ENCODE measurements around the gene CKS1B. TPM values are rescaled to one million over a fixed set of nuclear protein-coding genes. Genes with fewer than 3 reads are reported as not detected.

Gene CKS1B
- total RNA-seq, 2 experiments from 2014 or later: 204 to 230 TPM

- ChIA-PET CTCF (ENCODE audit: unreplicated experiment) (no interaction called here), POLR2A (no interaction called here)
- Histone ChIP-seq H3K4me1 (ENCODE audit: insufficient read depth, low read length, poor library complexity, severe bottlenecking) (no peaks in the 10 kb centered on the region), H3K27ac (ENCODE audit: low read depth, low read length, poor library complexity, severe bottlenecking) (no peak overlapping the region), H3K4me2 (ENCODE audit: low read length) (no peak overlapping the region), H4K20me1 (ENCODE audit: insufficient read depth, low read length) (no peaks in the 10 kb centered on the region), H3K9me3 (ENCODE audit: low read length) (no peaks in the 10 kb centered on the region), H3K9me2 (ENCODE audit: insufficient read depth, low read length) (no peaks in the 10 kb centered on the region), H3K36me3 (ENCODE audit: insufficient read depth, low read length) (peaks cover 78% of the 10 kb centered on the region), H3K4me3 (ENCODE audit: low read depth, low read length, poor library complexity, severe bottlenecking) (no peak overlapping the region), H2AFZ (ENCODE audit: low read length) (no peak overlapping the region), H3K79me2 (ENCODE audit: insufficient read depth, low read depth, low read length) (no peaks in the 10 kb centered on the region)
- intact Hi-C loops (cut with micrococcal nuclease; ENCODE audit: unreplicated experiment): no loop called here
- no peak for TF ChIP-seq EZH2phosphoT487 (IDR thresholded peaks at IDR 0.05; ENCODE audit: borderline replicate concordance, low read depth, low read length)
- TF ChIP-seq CTCF (conservative IDR thresholded peaks at IDR 0.05; ENCODE audit: low read length): no peak
- BruUV-seq (replicated peaks): no TSS peak
- DNase-seq (ENCODE audit: low spot score): no peak
Observed at GRCh38 chr1:154926201-154926600, 48.3 kb upstream of the CKS1B start.

- Histone ChIP-seq H3K79me2 (ENCODE audit: insufficient read depth, low read depth, low read length) (peaks cover 14% of the 10 kb centered on the region), H3K4me1 (ENCODE audit: insufficient read depth, low read length, poor library complexity, severe bottlenecking) (peaks cover 13% of the 10 kb centered on the region), H3K4me2 (ENCODE audit: low read length) (no peak overlapping the region), H2AFZ (ENCODE audit: low read length) (no peak overlapping the region), H3K9me3 (ENCODE audit: low read length) (no peaks in the 10 kb centered on the region), H3K9me2 (ENCODE audit: insufficient read depth, low read length) (no peaks in the 10 kb centered on the region), H3K36me3 (ENCODE audit: insufficient read depth, low read length) (peaks cover 35% of the 10 kb centered on the region), H3K4me3 (ENCODE audit: low read depth, low read length, poor library complexity, severe bottlenecking) (no peak overlapping the region), H3K27ac (ENCODE audit: low read depth, low read length, poor library complexity, severe bottlenecking) (no peak overlapping the region), H4K20me1 (ENCODE audit: insufficient read depth, low read length) (no peaks in the 10 kb centered on the region)
- intact Hi-C loops (cut with micrococcal nuclease; ENCODE audit: unreplicated experiment): no loop called here
- no peak for DNase-seq (ENCODE audit: low spot score)
- no TSS peak for BruUV-seq (replicated peaks)
- POLR2A ChIA-PET: no interaction called here
- CTCF ChIA-PET (ENCODE audit: unreplicated experiment): interaction anchor here (0.6 kb wide), 1 partner anchor 18 kb away, joined by 3 read pairs; no protein-coding TSS in a partner anchor
- no peak for TF ChIP-seq CTCF (conservative IDR thresholded peaks at IDR 0.05; ENCODE audit: low read length)
- no peak for TF ChIP-seq EZH2phosphoT487 (IDR thresholded peaks at IDR 0.05; ENCODE audit: borderline replicate concordance, low read depth, low read length)
Observed at GRCh38 chr1:154931940-154932487, 42.5 kb upstream of the CKS1B start.

- CTCF ChIA-PET (ENCODE audit: unreplicated experiment): no interaction called here
- intact Hi-C loops (cut with micrococcal nuclease; ENCODE audit: unreplicated experiment): no loop called here
- no peak for TF ChIP-seq CTCF (conservative IDR thresholded peaks at IDR 0.05; ENCODE audit: low read length)
- TF ChIP-seq EZH2phosphoT487 (IDR thresholded peaks at IDR 0.05; ENCODE audit: borderline replicate concordance, low read depth, low read length): no peak
- Histone ChIP-seq H3K4me1 (ENCODE audit: insufficient read depth, low read length, poor library complexity, severe bottlenecking) (peaks cover 32% of the 10 kb centered on the region), H3K9me3 (ENCODE audit: low read length) (no peaks in the 10 kb centered on the region), H4K20me1 (ENCODE audit: insufficient read depth, low read length) (no peaks in the 10 kb centered on the region), H3K79me2 (ENCODE audit: insufficient read depth, low read depth, low read length) (peaks cover 20% of the 10 kb centered on the region), H3K4me3 (ENCODE audit: low read depth, low read length, poor library complexity, severe bottlenecking) (no peak overlapping the region), H3K27ac (ENCODE audit: low read depth, low read length, poor library complexity, severe bottlenecking) (no peak overlapping the region), H3K4me2 (ENCODE audit: low read length) (no peak overlapping the region), H3K9me2 (ENCODE audit: insufficient read depth, low read length) (no peaks in the 10 kb centered on the region), H2AFZ (ENCODE audit: low read length) (no peak overlapping the region), H3K36me3 (ENCODE audit: insufficient read depth, low read length) (peaks cover 19% of the 10 kb centered on the region)
- no TSS peak for BruUV-seq (replicated peaks)
- POLR2A ChIA-PET: interaction anchor here (0.7 kb wide), 1 partner anchor 27 kb away, joined by 6 read pairs; no protein-coding TSS in a partner anchor
- DNase-seq (ENCODE audit: low spot score): no peak
Observed at GRCh38 chr1:154934358-154934948, 40.0 kb upstream of the CKS1B start.

Data from OCI-LY7 (cell line).